ENCODE results near the gene GJE1.

Gene GJE1

GRCh38 chr6:142165227-142165626 is 32.5 kb downstream of the GJE1 start:
- no peak for TF ChIP-seq CTCF (conservative IDR thresholded peaks at IDR 0.05; ENCODE audit: low read depth, low read length)
- DNase-seq (ENCODE audit: low read depth), result no peak
- H3K4me3 ChIP-seq (ENCODE audit: low read length), result no peak overlapping the region

- TF ChIP-seq CTCF (conservative IDR thresholded peaks at IDR 0.05; ENCODE audit: low read depth, low read length), result no peak
- no peak overlapping the region for H3K4me3 ChIP-seq (ENCODE audit: low read length)
- no peak for DNase-seq (ENCODE audit: low read depth)
Measured at GRCh38 chr6:142167071-142167470, 34.3 kb downstream of the GJE1 start.

GRCh38 chr6:142167486-142167885 is 34.8 kb downstream of the GJE1 start:
- no peak for DNase-seq (ENCODE audit: low read depth)
- no peak for TF ChIP-seq CTCF (conservative IDR thresholded peaks at IDR 0.05; ENCODE audit: low read depth, low read length)
- H3K4me3 ChIP-seq (ENCODE audit: low read length), result no peak overlapping the region

- no peak for TF ChIP-seq CTCF (conservative IDR thresholded peaks at IDR 0.05; ENCODE audit: low read depth, low read length)
Measured at GRCh38 chr6:142171351-142171750, 38.6 kb downstream of the GJE1 start.

GRCh38 chr6:142172758-142173157 is 40.0 kb downstream of the GJE1 start:
- DNase-seq (ENCODE audit: low read depth), result no peak
- no peak overlapping the region for H3K4me3 ChIP-seq (ENCODE audit: low read length)
- no peak for TF ChIP-seq CTCF (conservative IDR thresholded peaks at IDR 0.05; ENCODE audit: low read depth, low read length)

More at GRCh38 chr6:142171351-142171750, 38.6 kb downstream of the GJE1 start:
- H3K4me3 ChIP-seq (ENCODE audit: low read length), result no peak overlapping the region
- DNase-seq (ENCODE audit: low read depth), result no peak

- H3K4me3 ChIP-seq (ENCODE audit: low read length), result no peak overlapping the region
- DNase-seq (ENCODE audit: low read depth), result no peak
- no peak for TF ChIP-seq CTCF (conservative IDR thresholded peaks at IDR 0.05; ENCODE audit: low read depth, low read length)
Measured at GRCh38 chr6:142173980-142174379, 41.3 kb downstream of the GJE1 start.

- H3K4me3 ChIP-seq (ENCODE audit: low read length), result no peak overlapping the region
- DNase-seq (ENCODE audit: low read depth), result no peak
- no peak for TF ChIP-seq CTCF (conservative IDR thresholded peaks at IDR 0.05; ENCODE audit: low read depth, low read length)
Measured at GRCh38 chr6:142174703-142175102, 42.0 kb downstream of the GJE1 start.

Data from retinal pigment epithelial cell (primary cell).